Measurements from ENCODE around the gene AQP9.
A peak's percentile ranks its signal among the peaks of the same experiment; 100 is the strongest.
"Not testable (repeated sequence)": the region's sequence is repeated elsewhere in the genome, so short reads cannot be mapped to it uniquely, and the experiment has no call there.

Gene AQP9

DNA sequence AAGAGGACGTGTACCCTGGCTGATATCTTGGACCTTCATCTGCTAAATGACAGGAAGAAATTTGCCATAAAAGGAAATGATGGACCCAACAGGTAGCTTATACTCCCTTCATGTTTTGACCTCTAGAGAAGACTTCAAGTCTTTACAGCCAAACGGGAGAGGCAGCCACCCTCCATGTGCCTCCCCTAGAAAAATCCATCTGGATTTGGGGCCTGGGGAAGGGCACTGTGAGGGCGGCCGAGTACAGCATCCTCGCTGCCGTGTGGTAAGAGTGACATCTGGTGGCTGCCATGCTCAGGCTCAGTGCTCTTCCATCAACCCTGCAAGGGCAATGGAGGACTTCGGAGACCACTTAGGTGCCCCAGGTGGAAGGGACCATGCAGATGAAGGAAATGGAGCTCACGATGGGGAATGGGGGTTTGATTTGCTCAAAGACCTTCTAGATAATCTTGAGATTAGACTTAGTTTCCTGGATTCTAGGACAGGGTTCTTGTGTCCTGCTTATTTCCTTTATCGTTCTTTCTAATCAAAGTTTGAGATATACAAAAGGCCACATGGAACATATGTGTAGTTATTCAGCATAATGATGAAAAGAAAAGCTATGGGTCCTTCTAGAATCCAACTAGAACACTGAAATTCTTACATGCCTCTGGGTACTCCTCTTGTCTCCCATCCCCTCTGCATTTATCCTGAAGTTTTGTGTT is 44.4 kb downstream of the AQP9 start:
- DNase-seq: no peak

DNA sequence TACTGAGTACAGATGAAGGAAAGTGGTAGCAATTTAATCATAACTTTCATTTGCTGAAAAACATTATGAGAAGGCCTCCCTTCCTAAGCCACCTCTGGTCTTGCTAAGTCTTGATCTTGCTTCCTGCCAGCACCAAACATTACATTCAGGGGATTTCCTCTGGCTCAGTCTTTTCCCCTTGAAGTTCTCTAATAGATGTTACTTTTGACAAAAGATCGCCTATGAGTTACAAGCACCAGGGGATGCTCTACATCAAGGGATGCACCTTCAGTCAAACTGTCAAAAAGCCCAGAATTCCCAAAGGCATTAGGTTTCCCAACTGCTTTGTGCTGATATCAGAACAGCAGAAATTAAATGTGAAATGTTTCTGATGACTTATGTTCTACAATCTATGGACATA is 47.3 kb downstream of the AQP9 start:
- no peak for DNase-seq

DNA sequence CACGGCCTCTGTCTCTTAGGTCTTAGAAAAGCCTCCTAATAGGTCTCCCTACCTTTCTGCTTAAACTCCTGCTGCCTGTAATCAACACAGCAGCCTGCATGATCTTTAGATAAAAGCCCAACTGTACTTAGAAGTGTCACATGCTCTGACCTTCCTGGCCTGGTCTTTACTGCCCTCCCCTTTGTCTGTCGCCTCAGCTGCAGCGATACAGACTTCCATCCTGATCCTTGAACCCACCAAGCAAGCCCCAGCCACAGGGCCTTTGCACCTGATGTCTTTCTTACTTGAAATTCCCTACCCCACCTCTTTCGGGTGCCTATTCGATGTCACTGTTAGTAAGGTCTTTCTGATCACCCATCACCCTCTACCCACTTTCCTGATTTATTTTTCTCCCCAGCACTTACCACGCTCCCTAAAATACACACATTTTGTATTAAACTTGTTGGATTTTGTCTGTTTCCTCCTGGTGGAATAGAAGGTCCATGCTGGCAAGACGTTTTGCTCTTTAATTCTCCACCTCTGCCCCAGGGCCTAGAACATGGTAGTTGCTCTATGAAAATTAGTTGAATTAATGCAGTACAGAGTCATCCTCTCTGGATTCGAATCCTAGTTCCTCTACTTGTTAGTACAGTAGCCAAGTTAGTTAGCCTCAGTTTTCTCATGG is 51.1 kb downstream of the AQP9 start:
- DNase-seq: no peak

DNA sequence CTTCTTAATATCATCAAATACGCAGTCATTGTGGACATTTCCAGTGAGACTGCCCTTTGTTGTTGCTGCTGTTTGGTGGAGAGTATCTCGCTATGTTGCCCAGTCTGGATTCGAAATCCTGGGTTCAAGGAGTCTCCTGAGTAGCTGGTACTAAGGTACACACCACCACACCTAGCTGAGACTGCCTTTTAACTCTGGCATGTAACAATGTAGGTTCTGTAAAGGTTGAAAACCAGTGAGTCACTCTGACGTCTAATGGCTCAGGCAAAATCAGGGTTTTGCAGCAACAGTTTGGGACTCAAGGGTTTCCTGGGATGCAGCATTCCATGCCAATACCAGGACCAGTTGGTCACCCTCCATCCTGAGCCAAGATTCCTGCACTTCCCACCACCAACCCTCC is 52.2 kb downstream of the AQP9 start:
- no peak for DNase-seq

DNA sequence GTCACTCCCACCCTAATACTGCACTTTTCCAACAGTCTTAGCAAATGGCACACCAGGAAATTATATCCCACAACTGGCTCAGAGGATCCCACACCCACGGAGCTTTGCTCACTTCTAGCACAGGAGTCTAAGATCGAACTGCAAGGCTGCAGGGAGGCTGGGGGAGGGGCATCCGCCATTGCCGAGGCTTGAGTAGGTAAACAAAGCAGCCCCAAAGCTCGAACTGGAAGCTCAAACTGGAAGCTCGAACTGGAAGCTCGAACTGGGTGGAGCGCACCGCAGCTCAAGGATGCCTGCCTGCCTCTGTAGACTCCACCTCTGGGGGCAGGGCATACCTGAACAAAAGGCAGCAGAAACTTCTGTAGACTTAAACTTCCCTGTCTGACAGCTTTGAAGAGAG is 55.5 kb downstream of the AQP9 start:
- DNase-seq: not testable (repeated sequence)

DNA sequence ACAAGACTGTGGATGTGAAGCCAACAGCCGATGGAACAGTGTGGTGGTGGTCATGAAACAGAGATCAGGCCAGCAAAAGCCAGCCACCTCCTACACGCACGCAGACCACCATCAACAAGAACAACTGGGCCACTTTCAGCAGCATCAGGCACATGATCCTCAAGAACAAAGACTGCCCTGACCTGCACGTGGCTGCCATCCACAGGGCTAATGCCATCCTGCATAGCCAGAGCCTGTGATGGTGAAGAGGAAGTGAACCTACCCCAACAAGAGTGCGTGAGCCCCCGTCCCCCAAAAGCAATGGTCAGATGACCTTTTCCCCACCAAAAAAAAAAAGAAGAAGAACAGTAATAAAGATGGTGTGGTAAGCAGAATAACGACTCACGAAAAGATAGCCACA is 62.6 kb downstream of the AQP9 start:
- DNase-seq: no peak

DNA sequence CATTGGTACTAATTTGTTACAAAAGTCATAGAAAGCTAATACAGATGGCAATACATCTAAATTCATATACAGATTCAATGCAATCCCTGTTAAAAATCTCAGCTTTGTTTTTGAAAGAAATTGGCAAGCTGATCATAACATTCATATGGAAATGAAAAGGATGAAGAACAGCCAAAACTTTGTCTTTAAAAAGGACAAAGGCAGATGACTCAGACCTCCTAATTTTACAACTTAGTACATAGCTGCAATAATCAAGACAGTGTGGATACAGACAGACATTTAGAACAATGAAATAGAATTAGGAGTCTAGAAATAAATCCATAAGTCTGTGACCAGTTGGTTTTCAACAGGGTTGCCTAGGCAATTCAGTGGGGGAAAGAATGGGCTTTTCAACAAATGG is 63.3 kb downstream of the AQP9 start:
- DNase-seq: no peak

DNA sequence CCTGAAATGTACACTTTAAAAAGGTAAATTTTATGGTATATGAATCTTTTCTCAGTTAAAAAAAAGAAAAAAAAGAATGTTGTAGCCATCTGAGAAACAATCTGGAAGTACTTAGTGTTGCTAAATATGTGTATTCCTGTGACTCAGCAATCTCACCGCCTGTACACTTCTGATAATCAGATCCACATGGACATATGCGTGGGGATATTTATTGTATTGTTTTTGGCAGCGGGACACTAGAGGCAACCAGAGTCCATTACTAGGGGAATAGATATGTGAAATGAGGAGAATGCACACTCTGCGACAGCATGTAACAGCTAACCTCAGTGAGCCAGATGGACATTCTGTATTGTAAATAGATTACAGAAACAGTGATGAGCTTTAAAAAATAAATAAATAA is 65.4 kb downstream of the AQP9 start:
- DNase-seq: no peak

DNA sequence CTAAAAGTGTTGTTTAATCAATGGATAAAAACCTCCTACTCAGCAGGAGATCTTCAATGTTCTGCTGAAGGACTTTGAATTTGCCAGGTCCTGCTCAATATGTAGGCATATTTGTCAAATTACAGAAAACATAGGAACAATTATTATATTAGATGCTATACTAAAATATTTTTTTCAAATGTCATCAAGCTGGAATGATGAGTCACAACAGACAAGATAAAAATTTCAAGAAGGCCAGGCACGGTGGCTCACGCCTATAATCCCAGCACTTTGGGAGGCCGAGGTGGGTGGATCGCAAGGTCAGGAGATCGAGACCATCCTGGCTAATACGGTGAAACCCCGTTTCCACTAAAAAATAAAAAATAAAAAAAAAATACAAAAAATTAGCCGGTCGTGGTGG is 68.0 kb downstream of the AQP9 start:
- DNase-seq: no peak

DNA sequence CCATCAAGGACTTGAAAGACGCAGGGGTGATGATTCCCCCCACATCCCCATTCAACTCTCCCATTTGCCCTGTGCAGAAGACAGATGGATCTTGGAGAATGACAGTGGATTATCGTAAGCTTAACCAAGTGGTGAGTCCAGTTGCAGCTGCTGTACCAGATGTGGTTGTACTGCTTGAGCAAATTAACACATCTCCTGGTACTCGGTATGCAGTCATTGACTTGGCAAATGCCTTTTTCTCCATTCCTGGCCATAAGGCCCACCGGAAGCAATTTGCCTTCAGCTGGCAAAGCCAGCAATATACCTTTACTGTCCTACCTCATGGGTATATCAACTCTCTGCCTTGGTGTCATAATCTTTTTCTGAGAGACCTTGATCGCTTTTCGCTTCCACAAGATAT is 70.0 kb downstream of the AQP9 start:
- not testable (repeated sequence) for DNase-seq

DNA sequence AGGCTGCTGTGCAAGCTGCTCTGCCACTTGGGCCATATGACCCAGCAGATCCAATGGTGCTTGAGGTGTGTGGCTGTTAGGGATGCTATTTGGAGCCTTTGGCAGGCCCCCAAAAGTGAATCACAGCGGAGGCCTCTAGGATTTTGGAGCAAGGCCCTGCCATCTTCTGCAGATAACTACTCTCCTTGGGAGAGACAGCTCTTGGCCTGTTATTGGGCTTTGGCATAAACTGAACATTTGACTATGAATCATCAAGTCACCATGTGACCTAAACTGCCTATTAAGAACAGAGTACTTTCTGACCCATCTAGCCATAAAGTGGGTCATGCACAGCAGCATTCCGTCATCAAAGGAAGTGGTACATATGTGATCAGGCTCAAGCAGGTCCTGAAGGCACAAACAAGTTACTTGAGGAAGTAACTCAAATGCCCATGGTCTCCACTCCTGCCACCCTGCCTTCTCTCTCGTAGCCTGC is 70.9 kb downstream of the AQP9 start:
- DNase-seq: not testable (repeated sequence)

DNA sequence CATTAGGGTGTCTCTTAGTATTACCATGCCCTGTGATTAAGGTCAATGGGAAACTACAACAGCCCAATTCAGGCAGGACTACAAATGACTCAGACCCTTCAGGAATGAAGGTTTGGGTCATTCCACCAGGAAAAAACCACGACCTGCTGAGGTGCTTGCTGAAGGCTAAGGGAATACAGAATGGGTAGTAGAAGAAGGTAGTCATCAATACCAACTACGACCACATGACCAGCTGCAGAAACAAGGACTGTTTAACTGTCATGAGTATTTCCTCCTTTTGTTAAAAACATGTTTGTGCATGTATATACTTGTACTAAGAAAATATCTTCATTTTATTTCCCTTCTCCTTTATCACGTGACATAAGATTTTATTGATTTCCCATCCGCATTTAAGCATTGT is 71.8 kb downstream of the AQP9 start:
- DNase-seq: not testable (repeated sequence)

DNA sequence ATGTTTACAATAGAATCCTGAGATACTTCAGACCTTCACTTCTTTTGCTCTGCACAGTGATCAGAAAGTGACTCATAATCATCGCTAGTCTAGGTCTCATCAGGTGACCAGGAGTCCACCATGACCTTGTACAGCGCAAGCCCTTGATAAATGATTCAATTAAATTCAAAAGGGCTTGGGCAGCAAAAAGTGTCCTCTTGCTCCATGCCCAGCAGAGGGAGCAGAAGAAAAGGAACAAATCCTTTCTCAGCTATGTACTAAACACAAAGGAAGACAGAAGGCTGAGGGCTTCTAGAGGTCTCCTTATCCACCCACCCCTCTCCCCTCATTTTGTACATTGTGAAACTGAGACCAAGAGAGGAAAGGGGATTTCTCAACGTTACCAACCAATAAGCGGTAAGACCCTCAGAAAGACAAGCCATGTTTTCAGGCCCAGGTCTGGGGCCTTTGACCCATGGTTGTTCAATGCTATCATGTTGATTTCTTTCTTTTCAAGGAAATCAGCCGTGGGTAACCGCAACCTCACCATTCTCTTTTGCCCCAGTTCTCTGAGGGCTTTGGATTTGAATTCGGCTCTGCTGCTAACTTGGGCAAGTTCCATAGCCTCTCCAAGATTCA is 74.8 kb downstream of the AQP9 start:
- DNase-seq: no peak

DNA sequence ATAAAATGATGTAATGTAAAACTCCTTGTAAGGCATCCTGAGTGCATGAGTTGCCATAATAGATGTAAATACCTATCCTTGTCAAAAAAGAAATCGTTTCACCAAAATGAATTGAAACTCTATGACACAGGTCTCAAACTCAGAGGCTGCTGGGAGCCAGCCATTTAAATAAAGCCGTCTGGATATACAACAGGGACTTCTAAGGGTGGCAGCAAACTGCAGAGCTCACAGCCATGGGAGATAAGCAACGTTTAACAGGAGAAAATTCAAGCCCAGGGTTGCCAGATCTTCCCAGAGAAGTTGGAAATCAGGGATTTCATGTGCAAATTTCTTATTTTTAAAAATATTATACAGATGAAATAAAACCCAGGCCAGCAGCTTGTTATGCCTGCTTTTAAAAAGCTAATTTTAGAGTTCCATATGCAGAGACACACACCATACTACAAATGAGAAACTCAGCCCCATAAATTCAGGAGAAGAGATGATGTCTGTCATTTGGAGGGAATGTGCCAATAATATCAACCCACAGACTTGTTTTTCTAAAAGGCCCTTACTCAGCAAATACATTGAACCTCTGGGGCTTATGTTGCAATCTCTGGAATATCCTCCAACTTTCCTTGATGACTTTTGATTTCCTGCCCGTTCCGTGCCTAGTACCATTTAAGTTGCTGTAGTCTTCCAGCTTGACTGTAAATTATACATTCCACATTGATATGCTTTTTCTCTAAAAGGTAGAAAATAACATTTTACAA is 75.6 kb downstream of the AQP9 start:
- DNase-seq: no peak

DNA sequence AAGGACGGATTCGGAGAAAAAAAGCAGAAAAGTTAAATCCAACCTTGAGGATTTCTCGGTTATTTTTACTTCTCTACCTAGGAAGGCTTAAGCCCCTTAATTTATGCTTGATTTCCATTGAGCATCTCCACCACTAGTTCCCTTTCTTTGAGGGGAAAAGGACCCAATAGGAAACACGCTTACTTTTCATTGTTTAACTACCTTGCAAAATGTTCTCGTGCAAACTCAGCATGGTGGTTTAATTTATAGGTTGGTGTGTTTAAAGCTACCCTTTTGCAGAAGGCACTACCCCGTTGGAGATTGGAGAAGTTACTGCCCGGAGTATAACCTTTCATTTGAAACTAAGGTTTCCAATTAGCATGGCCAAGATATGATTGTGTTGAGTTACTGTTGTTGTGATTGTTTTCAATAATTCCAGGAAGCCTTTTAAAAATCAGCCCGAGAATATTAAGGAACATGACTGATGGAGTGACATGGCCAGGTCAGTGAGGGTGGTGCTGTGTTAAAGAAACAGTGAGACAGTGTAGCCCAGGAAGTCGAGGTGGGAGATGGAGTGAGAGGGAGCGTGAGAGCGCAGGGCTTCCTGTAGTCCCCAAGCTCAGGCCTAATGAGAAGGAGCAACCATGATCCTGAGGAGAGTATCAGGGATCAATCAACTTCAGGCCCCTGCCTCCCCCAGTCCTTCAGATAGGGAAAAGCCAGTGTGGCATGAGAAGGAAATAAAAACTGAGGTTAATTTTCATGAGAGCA is 76.6 kb downstream of the AQP9 start:
- DNase-seq: no peak

DNA sequence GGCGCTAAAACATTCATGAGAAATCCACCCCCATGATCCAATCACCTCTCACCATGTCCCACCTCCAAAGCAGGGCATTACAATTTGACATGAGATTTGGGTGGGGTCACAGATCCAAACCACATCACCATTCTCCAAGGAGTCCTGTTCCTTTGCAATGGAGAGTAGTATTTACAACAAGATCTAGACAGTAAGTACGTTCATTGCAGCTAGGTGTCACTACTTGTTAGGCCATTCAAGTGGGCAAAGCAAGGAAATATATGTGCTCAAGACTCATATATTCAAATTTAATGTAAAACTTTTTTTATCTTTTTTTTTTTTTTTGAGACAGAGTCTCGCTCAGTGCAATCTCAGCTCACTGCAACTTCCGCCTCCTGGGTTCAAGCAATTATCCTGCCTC is 79.3 kb downstream of the AQP9 start:
- no peak for DNase-seq

DNA sequence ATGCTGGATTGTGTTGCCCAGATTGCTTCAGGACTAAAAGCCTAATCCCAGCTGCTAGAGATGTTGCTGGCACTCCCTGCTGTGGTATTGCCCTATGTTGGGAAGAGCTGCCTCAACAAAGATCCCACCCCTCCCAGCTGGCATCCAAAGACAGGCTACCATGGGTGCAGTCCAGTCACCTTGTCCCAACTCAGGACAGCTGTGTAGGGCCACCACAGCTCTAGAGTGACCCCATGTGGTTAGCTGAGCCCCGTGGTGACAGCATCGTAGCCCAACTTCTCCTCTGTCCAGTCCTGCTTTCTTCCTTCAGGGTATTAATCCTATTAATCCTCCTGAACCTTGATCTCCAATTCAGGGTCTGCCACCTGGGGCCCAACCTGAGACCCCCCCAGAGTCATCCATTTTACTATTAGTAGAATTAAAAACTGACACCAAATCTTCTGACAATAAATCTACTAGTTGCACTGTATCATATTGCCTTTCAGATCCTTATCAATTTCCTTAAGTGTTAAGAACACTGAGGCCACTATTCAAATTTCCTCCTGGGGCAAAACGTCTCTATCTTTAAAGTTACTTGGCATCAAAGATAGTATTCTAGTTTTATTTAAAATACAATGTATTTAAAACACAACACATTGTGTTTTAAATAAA is 83.5 kb downstream of the AQP9 start:
- DNase-seq: no peak

DNA sequence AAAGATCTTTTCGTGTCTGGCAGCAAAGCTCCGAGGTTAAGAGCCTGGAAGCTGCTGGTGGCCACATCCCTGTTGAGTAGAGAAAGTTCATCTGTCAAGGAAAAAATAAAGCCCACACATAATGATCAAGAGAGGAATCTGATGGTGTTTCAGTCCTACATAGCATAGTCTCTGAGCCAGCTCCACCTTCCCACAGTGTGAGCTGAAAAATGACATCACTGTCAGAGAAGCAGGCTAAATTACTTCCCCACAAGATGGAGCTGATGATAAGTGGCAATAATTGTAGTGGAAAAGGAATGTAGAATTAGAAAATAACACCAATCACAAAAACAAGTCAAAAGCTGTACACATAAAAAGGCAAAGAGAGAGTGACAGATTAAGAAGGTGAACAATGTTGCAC is 84.5 kb downstream of the AQP9 start:
- no peak for DNase-seq

DNA sequence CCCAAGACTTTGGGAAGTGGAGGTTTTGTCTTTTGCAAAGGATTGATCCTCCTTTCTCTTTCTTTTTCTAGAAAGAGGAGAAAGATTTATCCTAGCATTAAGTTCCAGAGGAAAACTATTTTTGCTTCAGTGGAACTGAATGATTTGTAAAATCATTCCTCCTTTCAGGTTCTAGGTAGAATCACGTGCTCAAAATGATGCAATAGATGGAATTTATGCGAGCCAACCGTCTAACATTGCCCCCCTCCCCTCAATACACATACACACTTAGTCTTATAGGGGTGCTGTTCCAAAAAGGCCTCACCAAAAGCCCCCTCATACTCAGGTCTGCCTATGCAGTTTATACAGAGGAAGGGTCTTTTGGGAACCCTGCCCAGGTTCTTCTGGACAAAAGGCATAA is 85.3 kb downstream of the AQP9 start:
- DNase-seq: no peak

DNA sequence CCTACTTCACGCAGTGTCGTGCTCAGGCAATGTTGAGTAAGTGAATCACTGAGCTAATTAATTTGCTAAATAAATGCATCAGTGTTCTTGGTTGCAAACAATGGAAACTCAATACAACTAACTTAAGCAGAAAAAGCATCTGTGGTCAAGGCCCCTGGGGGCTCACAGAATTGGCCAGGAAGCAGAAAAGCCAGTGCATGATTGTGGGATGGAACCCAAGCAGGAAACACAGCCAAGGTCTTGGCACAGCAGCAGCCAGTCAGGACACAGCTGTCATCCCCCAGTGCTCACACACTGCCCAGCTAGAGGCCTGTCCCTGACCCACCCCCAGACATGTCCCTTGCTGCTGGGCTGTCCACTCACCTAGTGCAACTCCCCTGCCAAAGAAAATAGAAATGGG is 85.9 kb downstream of the AQP9 start:
- no peak for DNase-seq

DNA sequence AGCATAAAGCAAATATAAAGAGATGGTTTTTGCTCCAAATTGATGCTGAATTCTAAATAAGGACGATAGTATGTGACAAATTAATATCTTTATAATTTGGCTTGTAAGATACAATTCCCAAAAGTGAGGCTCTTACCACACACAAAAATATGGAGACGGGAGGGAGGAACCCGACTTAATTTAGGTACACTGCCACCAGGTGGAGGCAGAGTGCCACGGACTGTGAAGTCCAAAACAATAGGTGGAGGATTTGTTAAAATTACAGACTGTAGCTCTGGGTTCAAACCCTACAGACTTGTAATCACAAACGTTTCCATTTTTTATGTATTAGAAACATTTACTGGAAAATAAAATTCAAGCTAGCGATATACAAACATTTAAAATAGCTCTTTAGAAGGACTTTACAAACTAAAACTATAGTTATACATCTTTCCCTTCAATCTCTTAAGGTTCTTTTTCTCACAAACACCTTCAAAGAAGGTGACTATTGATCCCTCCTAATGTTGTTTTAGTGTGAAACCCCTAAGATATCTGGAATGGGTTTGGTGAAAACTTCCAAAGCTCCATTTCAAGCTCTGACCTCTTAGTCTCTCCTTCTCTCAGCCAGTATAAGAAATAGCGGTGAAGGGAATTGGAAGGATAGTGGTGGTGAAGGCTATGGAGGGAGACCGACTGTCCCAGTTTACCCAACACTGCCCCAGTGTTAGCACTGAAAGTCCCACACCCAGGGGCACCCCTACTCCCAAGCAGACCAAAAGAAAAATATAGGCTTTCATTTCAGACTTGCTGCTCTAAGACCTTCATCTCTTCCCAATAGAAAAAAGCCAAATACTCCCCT is 89.7 kb downstream of the AQP9 start:
- DNase-seq: peak; percentile 63
